ENCODE data around the gene MACROD2. TPM values are rescaled to one million over a fixed set of nuclear protein-coding genes. Genes with fewer than 3 reads are reported as not detected.

Gene MACROD2
- total RNA-seq, 1 experiment from 2014 or later = 1.6 TPM

GRCh38 chr20:14333721-14334120, 338.4 kb downstream of the MACROD2 start:
- Histone ChIP-seq H3K4me2 (ENCODE audit: insufficient read depth, insufficient read length, low read length) (no peak overlapping the region), H3K9ac (ENCODE audit: extremely low read depth, insufficient read length, low read length) (no peak overlapping the region), H3K23me2 (ENCODE audit: insufficient read length, low read depth, low read length, poor library complexity, severe bottlenecking) (peaks cover 4% of the 10 kb centered on the region), H3K23ac (ENCODE audit: insufficient read length, low read depth, low read length) (no peak overlapping the region), H2BK20ac (ENCODE audit: low read depth, low read length, poor library complexity, severe bottlenecking) (no peak overlapping the region), H4K5ac (ENCODE audit: insufficient read length, low read depth, low read length) (no peak overlapping the region), H3K79me1 (ENCODE audit: insufficient read depth, low read depth, low read length, poor library complexity, severe bottlenecking) (no peaks in the 10 kb centered on the region), H3T11ph (ENCODE audit: low read length) (no peak overlapping the region), H2BK5ac (ENCODE audit: insufficient read length, low read length) (no peak overlapping the region), H3K14ac (ENCODE audit: insufficient read depth, low read length) (no peak overlapping the region), H4K91ac (ENCODE audit: insufficient read length, low read depth, low read length) (no peak overlapping the region), H2BK12ac (ENCODE audit: insufficient read length, low read depth, low read length) (no peak overlapping the region), H3K18ac (ENCODE audit: insufficient read length, low read depth, low read length) (no peak overlapping the region), H2BK15ac (ENCODE audit: low read depth, low read length) (no peak overlapping the region), H3K4me1 (ENCODE audit: insufficient read depth, low read length) (0 out of 2 replicates have a peak, but pooled peaks cover 4% of the 10 kb centered on the region), H2BK120ac (ENCODE audit: low read depth, low read length, poor library complexity, severe bottlenecking) (no peak overlapping the region), H3K27me3 (ENCODE audit: insufficient read depth, low read length) (no peaks in the 10 kb centered on the region), H4K8ac (replicated peaks; ENCODE audit: insufficient read length, low read depth, low read length) (no peak overlapping the region), H3K4ac (ENCODE audit: low read depth, low read length) (no peak overlapping the region), H3K9me3 (ENCODE audit: control insufficient read depth, low read depth, low read length) (no peaks in the 10 kb centered on the region), H3K27ac (ENCODE audit: insufficient read length, low read depth, low read length) (no peak overlapping the region), H3K56ac (ENCODE audit: insufficient read length, low read depth, low read length) (no peak overlapping the region), H2AFZ (ENCODE audit: low read length) (no peak overlapping the region), H3K79me2 (ENCODE audit: insufficient read depth, low read length) (no peaks in the 10 kb centered on the region), H2AK5ac (ENCODE audit: insufficient read length, low read length) (no peak overlapping the region), H4K20me1 (ENCODE audit: control insufficient read depth, insufficient read depth, insufficient read length) (no peaks in the 10 kb centered on the region)
- DNase-seq = no peak
- Mint-ChIP-seq H3K27me3 (ENCODE audit: low read depth) (no peaks in the 10 kb centered on the region; the same call in 1 of the 2 replicates), H3K27ac (no peak overlapping the region), H3K9me3 (no peaks in the 10 kb centered on the region; a peak in 1 of 5 replicates), H3K4me3 (no peak overlapping the region), H3K4me1 (peaks cover 47 to 48% of the 10 kb centered on the region in 2 experiments), H3K36me3 (ENCODE audit: insufficient read depth in 1 of 3, low read depth in 3 of 3) (no peaks in the 10 kb centered on the region)
- TF ChIP-seq, protein P1, sequence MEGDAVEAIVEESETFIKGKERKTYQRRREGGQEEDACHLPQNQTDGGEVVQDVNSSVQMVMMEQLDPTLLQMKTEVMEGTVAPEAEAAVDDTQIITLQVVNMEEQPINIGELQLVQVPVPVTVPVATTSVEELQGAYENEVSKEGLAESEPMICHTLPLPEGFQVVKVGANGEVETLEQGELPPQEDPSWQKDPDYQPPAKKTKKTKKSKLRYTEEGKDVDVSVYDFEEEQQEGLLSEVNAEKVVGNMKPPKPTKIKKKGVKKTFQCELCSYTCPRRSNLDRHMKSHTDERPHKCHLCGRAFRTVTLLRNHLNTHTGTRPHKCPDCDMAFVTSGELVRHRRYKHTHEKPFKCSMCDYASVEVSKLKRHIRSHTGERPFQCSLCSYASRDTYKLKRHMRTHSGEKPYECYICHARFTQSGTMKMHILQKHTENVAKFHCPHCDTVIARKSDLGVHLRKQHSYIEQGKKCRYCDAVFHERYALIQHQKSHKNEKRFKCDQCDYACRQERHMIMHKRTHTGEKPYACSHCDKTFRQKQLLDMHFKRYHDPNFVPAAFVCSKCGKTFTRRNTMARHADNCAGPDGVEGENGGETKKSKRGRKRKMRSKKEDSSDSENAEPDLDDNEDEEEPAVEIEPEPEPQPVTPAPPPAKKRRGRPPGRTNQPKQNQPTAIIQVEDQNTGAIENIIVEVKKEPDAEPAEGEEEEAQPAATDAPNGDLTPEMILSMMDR (conservative IDR thresholded peaks at IDR 0.05) = no peak
- WGBS (ENCODE audit: extremely low coverage, insufficient read length, low lambda C conversion rate) = no CpG with 5 or more reads among the region's 3 CpGs

Measured in H9 (cell line).